GM10248 (cell line): ENCODE results near the gene ATR.

ENCODE experiments used
- CTCF ChIA-PET: fragments of 300-600 bp; sonication (Branson Sonifier 250); formaldehyde crosslinking; extraction: SDS; loops from one replicate; lab custom pipeline; 2021; ENCODE audit warnings: antibody characterized with exemption; lab: Yijun Ruan, JAX
- POLR2A ChIA-PET: fragments of 350-650 bp; sonication (Branson Sonifier 250); formaldehyde crosslinking; extraction: SDS; loops from one replicate; lab custom pipeline; 2020; ENCODE audit warnings: antibody characterized with exemption; lab: Yijun Ruan, JAX
- DNase-seq: peaks from one replicate; pipeline ENCODE4 v3.0.0; 2012; ENCODE audit errors: extremely low spot score
- TF ChIP-seq, protein P1 (sequence below): IDR thresholded peaks from 2 replicates; pipeline ENCODE4 v1.5.1; 2012; ENCODE audit warnings: mild to moderate bottlenecking, low read depth; ENCODE audit errors: extremely low read depth, missing control alignments, control extremely low read depth

The ATR gene

DNA sequence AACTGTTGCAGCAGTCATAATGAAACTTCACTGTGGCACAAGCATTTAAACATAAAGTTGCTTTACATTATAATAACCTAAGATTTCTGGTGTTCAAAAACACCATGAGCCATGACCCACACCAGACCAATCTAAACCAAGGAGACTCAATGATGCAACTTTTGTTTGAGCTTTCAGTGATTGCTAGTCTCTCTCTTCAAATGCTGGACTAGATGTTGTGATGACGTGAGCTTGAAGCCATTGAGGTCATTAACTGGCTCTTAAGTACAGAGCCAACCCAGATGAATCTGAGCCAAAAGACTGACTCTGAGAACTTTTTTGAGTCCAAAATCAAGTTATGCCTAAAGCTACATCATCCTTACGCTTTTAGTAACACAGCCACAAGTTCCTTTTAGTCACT is 36.5 kb downstream of the ATR start:
- TF ChIP-seq, protein P1, sequence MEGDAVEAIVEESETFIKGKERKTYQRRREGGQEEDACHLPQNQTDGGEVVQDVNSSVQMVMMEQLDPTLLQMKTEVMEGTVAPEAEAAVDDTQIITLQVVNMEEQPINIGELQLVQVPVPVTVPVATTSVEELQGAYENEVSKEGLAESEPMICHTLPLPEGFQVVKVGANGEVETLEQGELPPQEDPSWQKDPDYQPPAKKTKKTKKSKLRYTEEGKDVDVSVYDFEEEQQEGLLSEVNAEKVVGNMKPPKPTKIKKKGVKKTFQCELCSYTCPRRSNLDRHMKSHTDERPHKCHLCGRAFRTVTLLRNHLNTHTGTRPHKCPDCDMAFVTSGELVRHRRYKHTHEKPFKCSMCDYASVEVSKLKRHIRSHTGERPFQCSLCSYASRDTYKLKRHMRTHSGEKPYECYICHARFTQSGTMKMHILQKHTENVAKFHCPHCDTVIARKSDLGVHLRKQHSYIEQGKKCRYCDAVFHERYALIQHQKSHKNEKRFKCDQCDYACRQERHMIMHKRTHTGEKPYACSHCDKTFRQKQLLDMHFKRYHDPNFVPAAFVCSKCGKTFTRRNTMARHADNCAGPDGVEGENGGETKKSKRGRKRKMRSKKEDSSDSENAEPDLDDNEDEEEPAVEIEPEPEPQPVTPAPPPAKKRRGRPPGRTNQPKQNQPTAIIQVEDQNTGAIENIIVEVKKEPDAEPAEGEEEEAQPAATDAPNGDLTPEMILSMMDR = no peak
- DNase-seq = no peak
- CTCF ChIA-PET = interaction anchor here (1.1 kb wide), 1 partner anchor 11 kb away, joined by 3 read pairs; no protein-coding TSS in a partner anchor
- POLR2A ChIA-PET = no interaction called here

DNA sequence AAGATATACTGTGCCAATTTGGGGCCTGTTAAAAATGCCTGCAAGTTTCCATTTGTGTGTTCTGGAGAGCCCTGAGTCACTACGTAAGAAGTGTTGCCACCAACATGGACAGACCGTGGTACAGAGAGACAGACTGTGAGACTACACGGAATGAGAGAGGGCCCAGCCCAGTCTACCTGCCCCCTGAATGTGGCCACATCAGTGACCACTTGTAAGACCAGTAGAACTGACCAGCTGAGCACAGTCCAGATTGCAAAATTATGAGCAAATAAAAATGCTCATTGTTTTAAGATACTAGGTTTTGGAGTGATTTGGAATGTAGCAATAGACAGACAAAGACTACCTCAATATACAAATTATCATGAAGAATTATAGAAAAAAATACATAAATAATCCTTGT is 42.0 kb downstream of the ATR start:
- CTCF ChIA-PET = no interaction called here
- TF ChIP-seq, protein P1 = no peak
- POLR2A ChIA-PET = no interaction called here
- DNase-seq = no peak

DNA sequence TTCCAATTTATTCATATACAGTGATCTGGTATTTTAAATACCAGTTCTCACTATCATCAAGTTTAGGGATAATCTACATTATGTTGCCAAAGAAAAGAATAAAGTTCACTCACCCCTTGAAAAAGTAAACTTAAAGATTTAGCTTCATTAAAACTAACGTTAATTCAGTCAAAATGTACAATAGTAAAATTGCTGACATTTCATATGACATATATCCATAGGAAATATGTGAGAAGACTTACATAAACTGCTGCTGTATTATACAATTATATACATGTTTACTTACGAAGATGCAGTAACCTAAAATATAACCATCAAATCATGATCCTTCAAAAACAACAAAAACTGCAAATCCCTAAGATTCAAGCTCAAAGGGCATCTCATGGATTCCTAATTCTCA is 44.0 kb downstream of the ATR start:
- ChIA-PET POLR2A (no interaction called here), CTCF (no interaction called here)
- TF ChIP-seq, protein P1 = no peak
- DNase-seq = no peak

DNA sequence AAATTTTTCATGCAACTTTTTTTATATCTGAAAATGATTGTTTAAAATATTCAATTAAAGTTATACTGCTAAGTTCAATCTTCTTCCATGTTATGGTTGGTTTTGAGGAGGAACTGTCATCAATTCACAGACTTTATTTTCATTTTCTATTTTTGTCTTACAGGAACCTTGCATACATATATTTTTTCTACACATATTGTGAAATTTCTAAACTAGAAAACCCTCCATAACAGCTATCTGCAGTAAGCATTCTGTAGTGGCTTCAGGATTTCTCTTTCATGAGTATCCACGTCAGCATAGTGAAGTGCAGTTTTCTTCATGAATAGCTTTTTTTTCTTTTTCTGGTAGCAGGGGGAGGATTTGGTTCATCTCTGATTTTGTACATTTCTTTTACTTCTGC is 48.2 kb downstream of the ATR start:
- DNase-seq = no peak
- TF ChIP-seq, protein P1 = no peak
- ChIA-PET CTCF (interaction anchor here (1.3 to 2.2 kb wide), 2 partner anchors 12 to 18 kb away, joined by 3 to 6 read pairs; no protein-coding TSS in a partner anchor), POLR2A (no interaction called here)

DNA sequence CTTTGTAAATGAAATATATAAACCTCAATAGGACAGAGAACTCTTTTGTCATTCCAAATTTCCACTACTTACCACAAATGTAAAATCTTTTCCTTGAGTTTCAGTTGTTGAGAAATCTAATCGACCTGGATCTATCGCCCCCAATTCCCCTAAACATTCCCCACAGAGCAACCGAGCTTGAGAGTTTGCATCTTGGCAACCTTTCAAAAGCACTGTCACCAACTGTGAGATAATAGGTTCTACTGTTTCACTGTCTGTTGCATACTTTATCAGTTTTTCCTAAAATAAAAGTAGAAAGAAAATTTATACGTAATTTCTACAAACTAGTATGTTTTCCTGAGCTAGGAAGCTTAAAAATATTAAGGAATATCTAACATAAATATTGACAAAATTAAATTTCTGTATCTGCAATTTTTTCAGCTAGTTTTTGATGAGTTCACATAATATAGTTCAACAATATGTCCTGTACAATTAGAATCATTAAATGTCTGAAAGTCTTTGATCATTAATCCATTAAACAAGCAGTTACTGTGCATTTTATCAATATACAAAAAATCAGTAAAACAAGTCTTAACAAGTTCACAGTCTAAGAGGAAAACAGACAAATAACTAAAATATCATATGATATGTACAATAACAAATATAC is 54.5 kb downstream of the ATR start:
- POLR2A ChIA-PET = no interaction called here
- no peak for DNase-seq
- TF ChIP-seq, protein P1 = no peak

DNA sequence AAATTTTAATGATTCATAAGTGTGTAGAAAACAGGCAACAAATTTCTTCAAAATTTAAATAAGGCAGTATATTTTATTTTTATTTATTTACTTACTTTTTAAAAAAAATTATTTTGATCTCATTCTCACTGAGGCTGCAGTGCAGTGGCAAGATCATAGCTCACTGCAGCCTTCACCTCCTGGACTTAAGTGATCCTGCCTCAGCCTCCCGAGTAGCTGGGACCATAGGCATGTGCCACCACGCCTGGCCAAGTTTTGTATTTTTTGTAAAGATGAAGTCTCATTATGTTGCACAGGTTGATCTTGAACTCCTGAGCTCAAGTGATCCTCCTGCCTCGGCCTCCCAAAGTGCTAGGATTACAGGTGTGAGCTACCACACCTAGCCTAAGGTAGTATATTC is 69.5 kb downstream of the ATR start:
- ChIA-PET CTCF (interaction anchor here (1.1 to 1.3 kb wide), 2 partner anchors 17 to 19 kb away, joined by 3 read pairs; no protein-coding TSS in a partner anchor), POLR2A (no interaction called here)
- DNase-seq = no peak
- TF ChIP-seq, protein P1 = no peak

More for the DNA sequence above, 54.5 kb downstream of the ATR start:
- CTCF ChIA-PET = no interaction called here
